NCI-H774 (cell line): ENCODE data around the gene DRC3.

ENCODE experiments used
- DNase-seq: peaks from one replicate; lab custom pipeline; 2025; lab: John Stamatoyannopoulos, UW

DRC3 gene

GRCh38 chr17:18025241-18025944, 52.7 kb downstream of the DRC3 start:
- DNase-seq: no peak

GRCh38 chr17:18025945-18026776, 53.5 kb downstream of the DRC3 start:
- DNase-seq: peak; percentile 50

DNA sequence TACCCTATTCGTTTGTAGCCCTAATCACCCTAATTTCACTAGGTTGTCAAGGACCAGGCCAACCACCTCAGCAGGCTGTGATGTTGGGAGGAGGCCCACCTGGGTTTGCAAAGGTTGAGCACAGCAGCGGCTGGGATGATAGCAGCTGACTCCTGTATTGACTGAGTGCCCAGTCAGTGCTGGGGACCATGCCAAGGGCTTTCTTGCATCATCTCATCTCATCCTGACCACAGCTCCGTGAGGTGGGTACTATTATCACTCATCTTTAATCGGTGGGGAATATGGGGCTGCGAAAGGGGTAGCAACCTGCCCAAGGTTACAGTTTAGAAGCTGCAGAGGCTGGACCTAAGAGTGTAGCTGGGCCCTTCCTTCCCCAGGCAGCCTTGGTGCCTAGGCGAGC, 54.6 kb downstream of the DRC3 start:
- no peak for DNase-seq

- peak; percentile 19 for DNase-seq
Observed at GRCh38 chr17:18028114-18028951, 55.7 kb downstream of the DRC3 start.

DNA sequence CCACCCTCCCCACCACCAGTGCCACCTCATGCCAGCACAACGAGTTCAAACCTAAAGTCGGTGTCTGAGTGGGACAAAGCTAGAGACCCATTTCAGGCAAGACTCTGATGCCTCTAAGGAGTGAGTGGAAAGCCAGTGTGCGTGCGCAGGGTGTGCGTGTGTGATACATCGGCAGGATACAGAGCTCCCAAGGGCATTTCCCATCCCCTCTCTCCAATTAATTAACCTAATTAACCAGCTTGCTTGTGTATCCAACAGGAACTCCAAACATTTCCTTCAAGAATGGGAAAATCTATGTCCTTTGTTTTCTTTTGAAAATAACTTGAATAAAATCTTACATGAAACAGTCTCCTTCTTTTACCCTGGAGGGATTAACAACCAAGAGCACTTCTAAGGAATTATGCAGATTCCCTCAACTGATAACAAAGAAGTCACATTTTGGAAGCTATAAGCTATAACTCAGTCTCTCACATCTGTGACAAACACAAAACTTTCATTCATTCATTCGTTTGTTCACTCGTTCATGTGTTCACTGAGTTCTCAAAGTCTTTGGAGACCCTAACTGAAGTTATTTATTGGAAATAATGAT, 56.4 kb downstream of the DRC3 start:
- no peak for DNase-seq

- no peak for DNase-seq
Observed at GRCh38 chr17:18031955-18032354, 59.3 kb downstream of the DRC3 start.

DNA sequence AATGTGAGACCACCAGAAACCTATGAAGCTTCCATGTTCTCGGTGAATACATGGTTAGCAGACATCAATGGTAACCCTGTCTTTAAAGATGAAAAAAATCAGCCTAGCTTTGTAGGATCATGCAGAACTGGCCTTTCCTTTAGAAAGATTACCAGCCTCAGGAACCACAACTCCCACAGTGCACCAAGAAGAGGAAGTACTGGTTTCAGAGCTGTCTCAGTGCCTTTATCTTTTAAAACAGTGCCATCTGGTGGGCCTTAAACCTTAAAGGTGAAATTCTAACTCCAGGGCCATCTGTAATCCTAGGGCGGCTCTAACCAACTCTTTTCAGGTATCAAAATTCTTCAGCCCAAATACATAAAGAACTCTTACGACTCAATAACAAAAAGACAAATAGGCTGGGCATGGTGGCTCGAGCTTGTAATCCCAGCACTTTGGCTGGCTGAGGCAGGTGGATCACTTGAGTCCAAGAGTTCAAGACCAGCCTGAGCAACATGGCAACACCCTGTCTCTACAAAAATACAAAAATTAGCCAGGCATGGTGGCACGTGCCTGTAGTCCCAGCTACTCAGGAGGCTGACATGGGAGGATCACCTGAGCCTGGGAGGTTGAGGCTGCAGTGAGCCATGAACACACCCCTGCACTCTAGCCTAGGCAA, 60.9 kb downstream of the DRC3 start:
- peak; percentile 29 for DNase-seq

DNA sequence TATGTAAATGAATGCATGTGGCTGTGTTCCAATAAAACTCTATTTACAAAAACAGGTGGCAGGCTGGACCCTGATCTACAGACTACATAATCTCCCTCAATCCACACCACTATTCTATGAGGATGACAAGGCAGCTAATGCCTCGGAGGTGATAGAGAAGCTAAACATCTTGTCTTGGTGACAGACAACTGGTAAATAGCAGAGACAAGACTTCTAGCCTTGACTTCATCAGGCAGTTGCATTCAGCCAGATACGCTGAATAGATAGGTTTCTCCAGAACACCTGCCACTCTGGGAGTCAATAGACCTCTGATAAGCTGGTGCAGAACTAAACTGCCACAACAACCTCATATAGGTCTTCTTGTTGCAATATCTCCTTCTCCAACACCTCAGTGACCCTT, 63.0 kb downstream of the DRC3 start:
- DNase-seq: no peak

- DNase-seq: no peak
Observed at GRCh38 chr17:18037486-18037885, 64.8 kb downstream of the DRC3 start.

GRCh38 chr17:18038149-18038850, 65.6 kb downstream of the DRC3 start:
- no peak for DNase-seq

DNA sequence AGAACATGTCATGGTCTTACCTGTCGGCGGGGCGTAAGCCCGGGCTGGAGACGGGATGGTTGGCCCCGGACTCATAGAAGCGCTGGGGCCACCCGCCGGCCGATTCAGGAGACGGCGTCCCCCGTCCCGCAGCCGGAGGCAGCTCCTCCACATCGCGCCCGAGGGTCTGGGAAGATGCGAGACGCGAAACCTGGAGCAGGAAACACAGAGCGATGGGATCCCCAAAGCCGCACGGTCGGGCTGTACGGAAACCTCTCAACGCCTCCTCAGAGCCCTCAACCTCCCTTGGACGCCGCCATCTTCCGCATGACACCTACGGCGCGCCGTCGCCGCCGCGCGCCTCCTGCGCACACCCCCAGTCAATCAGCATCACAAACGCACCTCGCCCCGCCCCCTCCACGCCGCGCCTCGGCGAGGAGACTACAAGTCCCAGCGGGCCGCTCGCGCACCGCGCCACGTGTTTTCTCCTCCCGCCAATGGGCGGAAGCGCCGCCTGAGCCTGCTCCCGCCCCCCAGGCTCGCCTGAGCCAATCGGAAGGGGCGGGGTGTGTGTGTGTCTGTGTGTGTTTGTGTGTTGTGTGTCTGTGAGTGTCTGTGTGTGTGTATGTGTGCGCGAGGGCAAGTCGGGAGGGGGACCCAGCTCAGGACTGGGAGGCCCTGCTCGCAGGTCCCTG, 66.3 kb downstream of the DRC3 start, which contains the start of the genes ATPAF2 and GID4:
Gene ATPAF2, minus strand, starts transcription at position 308 of the 674 bp plus-strand sequence. Its CDS starts 155 bp downstream, at position 153.
Gene GID4, plus strand, starts transcription at position 548 of the 674 bp plus-strand sequence. Its CDS starts 57 bp downstream, at position 605.
- DNase-seq: peak; percentile 88

- DNase-seq: no peak
Observed at GRCh38 chr17:18039535-18040260, 67.0 kb downstream of the DRC3 start.

- no peak for DNase-seq
Observed at GRCh38 chr17:18040261-18040858, 67.7 kb downstream of the DRC3 start.

DNA sequence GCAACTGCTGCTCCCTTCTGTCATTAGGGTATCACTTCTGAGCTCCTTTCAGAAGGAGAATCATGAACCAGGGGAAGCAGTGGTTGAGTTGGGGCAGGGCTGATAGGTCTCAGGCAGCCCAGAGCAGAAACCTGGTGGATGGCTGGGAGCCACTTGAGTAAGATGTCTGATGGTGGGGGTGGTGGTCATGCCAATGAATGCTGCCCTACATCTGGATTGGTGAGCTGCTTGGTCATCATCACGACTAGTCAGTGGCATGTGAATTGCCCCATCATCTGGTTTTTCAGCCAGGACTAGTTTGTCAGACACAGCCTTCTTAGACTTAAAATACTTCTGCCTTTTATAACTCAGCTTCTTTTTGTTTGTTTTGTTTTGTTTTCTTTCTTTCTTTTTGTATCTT, 69.1 kb downstream of the DRC3 start:
- DNase-seq: no peak

DNA sequence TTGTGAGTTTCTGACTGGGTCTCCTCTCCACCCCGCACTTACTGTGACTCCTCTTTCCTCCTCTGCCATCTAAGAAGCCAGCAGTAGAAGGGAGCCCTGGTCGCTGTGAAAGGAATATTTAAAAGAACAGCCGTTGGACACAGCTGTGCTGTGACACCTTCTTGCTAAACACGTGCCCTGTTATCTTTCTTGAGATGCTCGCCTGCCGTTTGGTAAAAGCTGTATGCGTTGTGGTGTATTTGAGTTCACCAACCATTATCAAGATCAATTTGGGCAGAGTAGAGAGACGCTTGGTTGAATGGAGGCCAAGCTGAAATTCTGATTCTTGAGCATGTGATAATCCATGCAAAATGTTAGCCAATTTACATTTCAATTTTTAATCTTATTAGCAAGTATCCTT, 70.3 kb downstream of the DRC3 start:
- DNase-seq: no peak

GRCh38 chr17:18043491-18043890, 70.8 kb downstream of the DRC3 start:
- DNase-seq: no peak

- DNase-seq: no peak
Observed at GRCh38 chr17:18044609-18045008, 71.9 kb downstream of the DRC3 start.

GRCh38 chr17:18045691-18046350, 73.2 kb downstream of the DRC3 start:
- DNase-seq: no peak
